Calu3 (cell line): ENCODE measurements around the gene TRNP1. TPM values are rescaled to one million over a fixed set of nuclear protein-coding genes. Genes with fewer than 3 reads are reported as not detected.

Experiments
- BruUV-seq: library from RNA; stranded (reverse); fragments of 400-500 nt; replicated peaks from 2 replicates; lab custom pipeline; 2021; lab: Mats Ljungman, UMichigan
- CTCF ChIA-PET: fragments of 300-600 bp; sonication (Branson Sonifier 250); formaldehyde crosslinking; loops from one replicate; lab custom pipeline; 2022; ENCODE audit warnings: antibody characterized with exemption; lab: Charles Lee
- DNase-seq: peaks from one replicate; pipeline ENCODE4 v3.0.0; 2022
- H3K27ac Mint-ChIP-seq: one replicate; pipeline ENCODE4 v1.8.0; 2022; ENCODE audit warnings: mixed read lengths; ENCODE audit not compliant: unreplicated experiment
- H3K27me3 Mint-ChIP-seq: one replicate; pipeline ENCODE4 v1.8.0; 2022; ENCODE audit warnings: mixed read lengths; ENCODE audit not compliant: unreplicated experiment
- H3K36me3 Mint-ChIP-seq: one replicate; pipeline ENCODE4 v1.8.0; 2022; ENCODE audit warnings: mild to moderate bottlenecking, moderate library complexity, mixed read lengths; ENCODE audit not compliant: insufficient read depth, unreplicated experiment
- H3K4me1 Mint-ChIP-seq: one replicate; pipeline ENCODE4 v1.8.0; 2022; ENCODE audit warnings: mild to moderate bottlenecking, low read depth, mixed read lengths; ENCODE audit not compliant: unreplicated experiment
- H3K4me3 Mint-ChIP-seq: one replicate; pipeline ENCODE4 v1.8.0; 2022; ENCODE audit warnings: mild to moderate bottlenecking, low read depth, moderate library complexity, mixed read lengths; ENCODE audit not compliant: unreplicated experiment
- H3K9me3 Mint-ChIP-seq: one replicate; pipeline ENCODE4 v1.8.0; 2022; ENCODE audit warnings: low read depth, mixed read lengths; ENCODE audit not compliant: unreplicated experiment
- intact Hi-C: fragments of 100-400 bp; cut with micrococcal nuclease; formaldehyde crosslinking; loops from one replicate; pipeline ENCODE4 v1.10.0; 2022; ENCODE audit not compliant: unreplicated experiment
- total RNA-seq: library from RNA; stranded (reverse); gene quantifications from 2 replicates; pipeline ENCODE4 v1.2.3, GENCODE V29; 2022
- TF ChIP-seq, protein P1 (sequence below): fragments of 200-600 bp; IDR thresholded peaks from one replicate; pipeline ENCODE4 v1.8.0; 2022; ENCODE audit warnings: antibody characterized with exemption; ENCODE audit not compliant: unreplicated experiment

The TRNP1 gene
- total RNA-seq, 1 experiment from 2014 or later: 195 TPM

DNA sequence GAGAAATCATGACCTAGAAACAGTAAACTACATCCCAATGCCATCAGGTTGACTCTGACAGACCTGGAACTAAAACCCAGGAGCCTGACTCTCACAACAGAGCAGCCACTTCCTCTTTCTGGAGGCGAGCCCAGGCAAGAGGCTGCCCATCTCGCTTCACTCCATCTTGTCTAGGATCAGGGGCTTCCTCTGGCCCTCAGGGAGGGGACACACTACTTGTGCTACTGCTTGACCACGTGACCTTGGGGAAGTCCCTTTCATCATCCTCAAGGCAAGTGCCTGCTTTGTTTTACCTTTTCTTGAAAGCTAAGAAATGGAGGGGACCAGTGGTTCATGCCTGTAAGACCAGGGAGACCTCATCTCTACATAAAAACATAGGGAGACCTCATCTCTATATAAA, 21.8 kb downstream of the TRNP1 start:
- TF ChIP-seq, protein P1, sequence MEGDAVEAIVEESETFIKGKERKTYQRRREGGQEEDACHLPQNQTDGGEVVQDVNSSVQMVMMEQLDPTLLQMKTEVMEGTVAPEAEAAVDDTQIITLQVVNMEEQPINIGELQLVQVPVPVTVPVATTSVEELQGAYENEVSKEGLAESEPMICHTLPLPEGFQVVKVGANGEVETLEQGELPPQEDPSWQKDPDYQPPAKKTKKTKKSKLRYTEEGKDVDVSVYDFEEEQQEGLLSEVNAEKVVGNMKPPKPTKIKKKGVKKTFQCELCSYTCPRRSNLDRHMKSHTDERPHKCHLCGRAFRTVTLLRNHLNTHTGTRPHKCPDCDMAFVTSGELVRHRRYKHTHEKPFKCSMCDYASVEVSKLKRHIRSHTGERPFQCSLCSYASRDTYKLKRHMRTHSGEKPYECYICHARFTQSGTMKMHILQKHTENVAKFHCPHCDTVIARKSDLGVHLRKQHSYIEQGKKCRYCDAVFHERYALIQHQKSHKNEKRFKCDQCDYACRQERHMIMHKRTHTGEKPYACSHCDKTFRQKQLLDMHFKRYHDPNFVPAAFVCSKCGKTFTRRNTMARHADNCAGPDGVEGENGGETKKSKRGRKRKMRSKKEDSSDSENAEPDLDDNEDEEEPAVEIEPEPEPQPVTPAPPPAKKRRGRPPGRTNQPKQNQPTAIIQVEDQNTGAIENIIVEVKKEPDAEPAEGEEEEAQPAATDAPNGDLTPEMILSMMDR: no peak
- CTCF ChIA-PET: no interaction called here
- intact Hi-C loops: no loop called here
- Mint-ChIP-seq H3K36me3 (peaks cover 22% of the 10 kb centered on the region), H3K27ac (no peak overlapping the region), H3K9me3 (no peaks in the 10 kb centered on the region), H3K4me3 (no peak overlapping the region), H3K27me3 (no peaks in the 10 kb centered on the region), H3K4me1 (peaks cover 20% of the 10 kb centered on the region)
- BruUV-seq: no TSS peak
- DNase-seq: no peak

DNA sequence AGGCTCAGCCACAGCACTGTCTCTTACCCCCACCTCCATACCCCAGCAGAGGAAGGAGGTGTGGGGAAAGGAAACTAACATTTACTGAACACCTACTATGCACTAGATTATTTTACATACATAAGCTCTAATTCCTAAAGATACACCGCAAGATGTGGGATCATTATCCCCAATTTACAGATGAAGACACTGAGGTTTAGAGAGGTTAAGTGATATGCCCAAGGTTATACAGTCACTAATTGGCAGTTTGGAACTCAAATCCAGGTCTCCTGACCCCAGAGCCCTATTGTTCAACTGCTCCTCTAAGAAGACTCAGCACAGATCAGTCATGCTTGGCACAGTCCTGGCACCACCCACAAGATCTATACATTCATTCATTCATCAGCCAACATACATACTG, 22.9 kb downstream of the TRNP1 start:
- CTCF ChIA-PET: no interaction called here
- no peak for DNase-seq
- Mint-ChIP-seq H3K4me3 (no peak overlapping the region), H3K27ac (no peak overlapping the region), H3K27me3 (no peaks in the 10 kb centered on the region), H3K4me1 (peaks cover 12% of the 10 kb centered on the region), H3K36me3 (peaks cover 11% of the 10 kb centered on the region), H3K9me3 (no peaks in the 10 kb centered on the region)
- TF ChIP-seq, protein P1: no peak
- no TSS peak for BruUV-seq
- intact Hi-C loops: no loop called here

DNA sequence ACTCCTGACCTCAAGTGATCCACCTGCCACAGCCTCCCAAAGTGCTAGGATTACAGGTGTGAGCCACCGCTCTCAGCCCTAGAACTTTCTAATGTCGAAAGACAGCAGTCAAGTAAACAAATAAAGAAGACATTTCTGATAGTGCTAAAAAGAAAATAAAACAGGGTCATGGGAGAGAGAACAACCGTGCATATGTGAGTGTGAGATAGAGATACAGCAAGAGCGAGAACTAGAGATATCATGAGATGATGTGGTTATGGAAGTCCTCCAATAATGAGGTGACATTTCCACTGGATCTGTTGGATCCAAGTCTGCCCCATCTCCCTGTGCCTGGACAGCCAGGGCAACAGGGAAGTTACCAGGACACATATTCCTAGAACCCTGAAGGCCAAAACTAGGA, 23.7 kb downstream of the TRNP1 start:
- Mint-ChIP-seq H3K9me3 (no peaks in the 10 kb centered on the region), H3K27ac (no peak overlapping the region), H3K36me3 (peaks cover 8% of the 10 kb centered on the region), H3K4me3 (no peak overlapping the region), H3K4me1 (peaks cover 12% of the 10 kb centered on the region), H3K27me3 (no peaks in the 10 kb centered on the region)
- intact Hi-C loops: no loop called here
- TF ChIP-seq, protein P1: no peak
- CTCF ChIA-PET: interaction anchor here (0.7 to 1.4 kb wide), 2 partner anchors 24 to 138 kb away, joined by 3 to 4 read pairs; partner anchors contain the start of genes SLC9A1 and TRNP1
- BruUV-seq: no TSS peak
- no peak for DNase-seq

DNA sequence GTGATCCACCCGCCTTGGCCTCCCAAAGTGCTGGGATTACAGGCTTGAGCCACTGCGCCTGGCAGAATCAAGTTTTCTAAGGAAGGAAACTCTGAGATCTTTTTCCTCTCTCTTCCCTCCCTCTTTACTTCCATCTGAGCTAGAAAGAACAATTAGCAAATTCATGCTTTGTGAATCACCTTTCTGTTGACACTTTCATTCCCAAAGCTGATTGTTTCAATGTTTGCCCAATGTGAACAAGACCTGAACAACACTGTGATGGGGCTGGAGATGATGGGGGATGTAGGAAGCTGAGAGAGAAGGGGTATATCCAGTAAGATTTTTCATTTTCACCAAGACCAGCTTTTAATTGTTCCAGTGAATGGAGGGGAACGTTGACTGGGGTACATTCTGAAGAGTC, 24.8 kb downstream of the TRNP1 start:
- Mint-ChIP-seq H3K4me1 (peaks cover 7% of the 10 kb centered on the region), H3K4me3 (no peak overlapping the region), H3K27me3 (no peaks in the 10 kb centered on the region), H3K27ac (no peak overlapping the region), H3K36me3 (no peaks in the 10 kb centered on the region), H3K9me3 (no peaks in the 10 kb centered on the region)
- no peak for DNase-seq
- TF ChIP-seq, protein P1: no peak
- BruUV-seq: no TSS peak
- intact Hi-C loops: no loop called here
- CTCF ChIA-PET: interaction anchor here (1.4 kb wide), 1 partner anchor 25 kb away, joined by 4 read pairs; the partner anchor contains the start of gene TRNP1
